ENCODE results near the gene PFKM. TPM values are rescaled to one million over a fixed set of nuclear protein-coding genes. Genes with fewer than 3 reads are reported as not detected.

Gene PFKM
- total RNA-seq (2021; fragmentation: NEBNext Ultra II Directional; extraction: Animal tissue kit (Norgen Biotek cat#: 25700)), result 10 to 100 TPM; 67.7 to 87.1 (median 73.3) TPM
- long read RNA-seq, transcript PFKM-203 (23 exons, 3,224 nt), result major isoform, 21 of 59 reads
- long read RNA-seq, partial matches to known transcripts, result 14 of 59 reads
- long read RNA-seq, other reads (novel, unspliced or antisense), result 23 of 59 reads

DNA sequence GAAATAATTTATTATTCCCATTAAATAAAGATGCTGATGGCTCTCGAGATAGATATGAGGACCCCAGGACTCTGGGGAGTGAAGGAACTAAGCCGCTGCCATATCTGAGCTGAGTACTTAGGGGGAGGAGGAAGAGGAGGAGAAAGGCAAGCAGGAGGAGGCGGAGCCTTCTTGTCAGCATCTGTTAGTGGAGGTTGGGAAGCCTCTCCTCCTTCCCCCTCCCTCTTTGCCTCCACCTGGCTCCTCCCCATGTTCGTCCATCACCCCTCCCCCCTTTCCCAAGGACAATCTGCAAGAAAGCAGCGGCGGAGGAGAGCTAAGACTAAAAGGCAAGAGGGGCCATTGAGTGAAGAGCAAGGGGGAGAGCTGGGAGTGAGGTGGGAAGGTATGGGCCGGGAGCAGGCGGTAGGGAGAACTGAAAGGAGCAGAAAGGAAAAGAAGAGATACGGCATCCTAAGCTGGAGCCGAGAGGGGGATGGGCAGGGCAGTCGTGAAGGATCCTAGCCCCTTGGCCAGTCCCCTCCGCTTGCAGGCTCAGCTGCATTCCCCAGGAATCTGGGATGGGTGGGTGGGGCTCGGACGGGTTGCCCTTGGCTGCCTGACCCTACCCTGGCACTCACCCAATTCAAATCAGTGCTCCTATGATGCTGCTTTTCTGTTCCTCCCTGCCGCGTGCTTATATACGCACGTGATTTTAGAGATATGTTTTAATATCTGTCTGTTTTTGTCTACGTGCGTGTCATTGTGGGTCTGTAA lies at the start of gene PFKM:
Gene PFKM (plus strand): TSS at position 287 of the 756 bp plus-strand sequence. CDS start 3,411 bp downstream, outside the sequence.
- H3K4me1 Mint-ChIP-seq (ENCODE audit: low read depth), result peaks cover 32% of the 10 kb centered on the region
- TF ChIP-seq, protein P1, sequence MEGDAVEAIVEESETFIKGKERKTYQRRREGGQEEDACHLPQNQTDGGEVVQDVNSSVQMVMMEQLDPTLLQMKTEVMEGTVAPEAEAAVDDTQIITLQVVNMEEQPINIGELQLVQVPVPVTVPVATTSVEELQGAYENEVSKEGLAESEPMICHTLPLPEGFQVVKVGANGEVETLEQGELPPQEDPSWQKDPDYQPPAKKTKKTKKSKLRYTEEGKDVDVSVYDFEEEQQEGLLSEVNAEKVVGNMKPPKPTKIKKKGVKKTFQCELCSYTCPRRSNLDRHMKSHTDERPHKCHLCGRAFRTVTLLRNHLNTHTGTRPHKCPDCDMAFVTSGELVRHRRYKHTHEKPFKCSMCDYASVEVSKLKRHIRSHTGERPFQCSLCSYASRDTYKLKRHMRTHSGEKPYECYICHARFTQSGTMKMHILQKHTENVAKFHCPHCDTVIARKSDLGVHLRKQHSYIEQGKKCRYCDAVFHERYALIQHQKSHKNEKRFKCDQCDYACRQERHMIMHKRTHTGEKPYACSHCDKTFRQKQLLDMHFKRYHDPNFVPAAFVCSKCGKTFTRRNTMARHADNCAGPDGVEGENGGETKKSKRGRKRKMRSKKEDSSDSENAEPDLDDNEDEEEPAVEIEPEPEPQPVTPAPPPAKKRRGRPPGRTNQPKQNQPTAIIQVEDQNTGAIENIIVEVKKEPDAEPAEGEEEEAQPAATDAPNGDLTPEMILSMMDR (IDR thresholded peaks at IDR 0.05), result no peak
- no peaks in the 10 kb centered on the region for H3K9me3 Mint-ChIP-seq
- peak within 1 kb of the TSS; percentile 99 for H3K4me3 Mint-ChIP-seq
- no peaks in the 10 kb centered on the region; the same call in 1 of the 2 replicates for H3K36me3 Mint-ChIP-seq (ENCODE audit: low read depth)
- peak; percentile 82 for DNase-seq
- H3K27ac Mint-ChIP-seq, result peak within 1 kb of the TSS; percentile 87
- H3K27me3 Mint-ChIP-seq (ENCODE audit: insufficient read depth), result peaks cover 13% of the 10 kb centered on the region

DNA sequence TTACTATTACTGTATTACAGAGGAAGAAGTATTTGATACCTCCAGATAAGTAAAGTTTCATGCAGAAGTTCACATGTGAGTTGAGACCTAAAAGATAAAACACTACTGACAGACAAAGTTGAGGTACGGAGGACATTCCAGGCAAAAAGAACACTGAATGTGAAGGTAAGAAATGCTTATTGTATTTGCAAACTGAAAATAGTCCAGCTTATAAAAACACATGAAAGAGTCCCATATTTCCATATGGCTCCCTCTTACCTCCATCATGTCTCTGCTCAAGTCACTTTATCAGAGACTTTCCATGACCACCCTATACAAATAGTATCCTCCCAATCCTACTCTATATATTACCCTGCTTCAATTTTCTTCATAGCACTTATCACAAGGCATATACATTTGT lies 49.1 kb upstream of the PFKM start:
- H3K36me3 Mint-ChIP-seq (ENCODE audit: low read depth), result peaks cover 18% of the 10 kb centered on the region
- no peaks in the 10 kb centered on the region for H3K9me3 Mint-ChIP-seq
- DNase-seq, result no peak
- no peak overlapping the region for H3K27ac Mint-ChIP-seq
- H3K27me3 Mint-ChIP-seq (ENCODE audit: insufficient read depth), result peaks cover 2% of the 10 kb centered on the region; the same call in 1 of the 2 replicates
- no peak overlapping the region for H3K4me3 Mint-ChIP-seq
- peaks cover 7% of the 10 kb centered on the region for H3K4me1 Mint-ChIP-seq (ENCODE audit: low read depth)
- TF ChIP-seq, protein P1 (IDR thresholded peaks at IDR 0.05), result no peak

DNA sequence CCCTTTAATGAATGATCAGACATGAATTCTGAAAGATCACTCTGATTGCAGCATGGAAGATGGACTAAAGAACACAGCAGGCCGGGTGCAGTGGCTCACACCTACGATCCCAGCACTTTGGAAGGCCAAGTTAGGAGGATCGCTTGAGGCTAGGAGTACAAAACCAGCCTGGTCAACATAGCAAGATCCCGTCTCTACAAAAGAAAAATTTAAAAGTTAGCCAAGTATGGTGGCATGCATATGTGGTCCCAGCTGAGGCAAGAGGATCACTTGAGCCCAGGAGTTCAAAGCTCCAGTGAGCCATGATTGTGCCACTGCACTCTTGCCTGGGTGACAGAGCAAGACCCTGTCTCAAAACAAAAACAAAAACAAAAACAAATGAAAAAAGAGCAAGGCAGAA lies 48.4 kb upstream of the PFKM start:
- H3K36me3 Mint-ChIP-seq (ENCODE audit: low read depth), result peaks cover 18% of the 10 kb centered on the region
- peaks cover 7% of the 10 kb centered on the region for H3K4me1 Mint-ChIP-seq (ENCODE audit: low read depth)
- no peak overlapping the region for H3K4me3 Mint-ChIP-seq
- H3K9me3 Mint-ChIP-seq, result no peaks in the 10 kb centered on the region
- H3K27ac Mint-ChIP-seq, result no peak overlapping the region
- peaks cover 2% of the 10 kb centered on the region; the same call in 1 of the 2 replicates for H3K27me3 Mint-ChIP-seq (ENCODE audit: insufficient read depth)
- no peak for DNase-seq
- TF ChIP-seq, protein P1 (IDR thresholded peaks at IDR 0.05), result no peak

DNA sequence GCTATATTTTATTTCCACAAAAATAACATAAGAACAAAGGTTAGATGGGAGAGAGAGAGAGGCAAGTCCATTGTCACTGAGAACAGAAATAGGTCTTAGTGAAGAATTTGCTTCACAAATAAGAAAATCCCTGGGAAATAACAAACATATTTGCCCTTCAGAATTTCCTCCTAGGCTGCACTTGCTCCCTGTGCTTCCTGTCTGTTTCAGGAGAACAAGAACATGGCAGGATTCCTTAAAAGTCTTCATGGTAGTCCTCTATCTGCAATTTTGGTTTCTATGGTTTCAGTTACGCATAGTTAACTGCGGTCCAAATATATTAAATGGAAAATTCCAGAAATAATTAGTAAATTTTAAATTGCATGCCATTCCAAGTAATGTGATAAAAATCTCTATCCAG lies 47.4 kb upstream of the PFKM start:
- peaks cover 7% of the 10 kb centered on the region for H3K4me1 Mint-ChIP-seq (ENCODE audit: low read depth)
- H3K27ac Mint-ChIP-seq, result no peak overlapping the region
- no peak for DNase-seq
- H3K36me3 Mint-ChIP-seq (ENCODE audit: low read depth), result peaks cover 19% of the 10 kb centered on the region
- TF ChIP-seq, protein P1 (IDR thresholded peaks at IDR 0.05), result no peak
- H3K9me3 Mint-ChIP-seq, result no peaks in the 10 kb centered on the region
- H3K4me3 Mint-ChIP-seq, result no peak overlapping the region
- H3K27me3 Mint-ChIP-seq (ENCODE audit: insufficient read depth), result peaks cover 2% of the 10 kb centered on the region; the same call in 1 of the 2 replicates

DNA sequence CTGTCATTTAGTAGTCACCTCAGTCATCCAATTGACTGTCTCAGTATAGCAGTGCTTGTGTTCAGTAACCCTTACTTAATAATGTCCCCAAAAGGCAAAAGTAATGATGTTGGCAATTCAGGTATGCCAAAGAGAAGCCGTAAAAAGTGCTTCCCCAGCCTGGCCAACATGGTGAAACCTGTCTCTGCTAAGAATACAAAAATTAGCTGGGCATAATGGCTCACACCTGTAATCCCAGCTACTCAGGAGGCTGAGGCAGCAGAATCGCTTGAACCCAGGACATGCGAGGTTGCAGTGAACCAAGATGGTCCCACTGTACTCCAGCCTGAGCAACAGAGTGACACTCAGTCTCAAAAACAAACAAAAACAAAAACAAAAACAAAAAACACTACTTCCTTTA lies 46.9 kb upstream of the PFKM start:
- TF ChIP-seq, protein P1 (IDR thresholded peaks at IDR 0.05), result no peak
- Mint-ChIP-seq H3K4me3 (no peak overlapping the region), H3K4me1 (ENCODE audit: low read depth) (peaks cover 7% of the 10 kb centered on the region), H3K27me3 (ENCODE audit: insufficient read depth) (peaks cover 1% of the 10 kb centered on the region; the same call in 1 of the 2 replicates), H3K27ac (no peak overlapping the region), H3K9me3 (no peaks in the 10 kb centered on the region), H3K36me3 (ENCODE audit: low read depth) (peaks cover 21% of the 10 kb centered on the region)
- DNase-seq, result no peak

Measured in HFFc6 (cell line).